GM10266 (cell line): Measurements from ENCODE around the gene BEST3.
A peak's percentile ranks its signal among the peaks of the same experiment; 100 is the strongest.

Experiments
- DNase-seq: peaks from one replicate; pipeline ENCODE4 v3.0.0; 2012; ENCODE audit errors: extremely low spot score
- TF ChIP-seq, protein P1 (sequence below): IDR thresholded peaks from 2 replicates; pipeline ENCODE4 v1.5.1; 2012; ENCODE audit warnings: mild to moderate bottlenecking, low read depth; ENCODE audit not compliant: control insufficient read depth, insufficient read depth; ENCODE audit errors: missing control alignments

The BEST3 gene

DNA sequence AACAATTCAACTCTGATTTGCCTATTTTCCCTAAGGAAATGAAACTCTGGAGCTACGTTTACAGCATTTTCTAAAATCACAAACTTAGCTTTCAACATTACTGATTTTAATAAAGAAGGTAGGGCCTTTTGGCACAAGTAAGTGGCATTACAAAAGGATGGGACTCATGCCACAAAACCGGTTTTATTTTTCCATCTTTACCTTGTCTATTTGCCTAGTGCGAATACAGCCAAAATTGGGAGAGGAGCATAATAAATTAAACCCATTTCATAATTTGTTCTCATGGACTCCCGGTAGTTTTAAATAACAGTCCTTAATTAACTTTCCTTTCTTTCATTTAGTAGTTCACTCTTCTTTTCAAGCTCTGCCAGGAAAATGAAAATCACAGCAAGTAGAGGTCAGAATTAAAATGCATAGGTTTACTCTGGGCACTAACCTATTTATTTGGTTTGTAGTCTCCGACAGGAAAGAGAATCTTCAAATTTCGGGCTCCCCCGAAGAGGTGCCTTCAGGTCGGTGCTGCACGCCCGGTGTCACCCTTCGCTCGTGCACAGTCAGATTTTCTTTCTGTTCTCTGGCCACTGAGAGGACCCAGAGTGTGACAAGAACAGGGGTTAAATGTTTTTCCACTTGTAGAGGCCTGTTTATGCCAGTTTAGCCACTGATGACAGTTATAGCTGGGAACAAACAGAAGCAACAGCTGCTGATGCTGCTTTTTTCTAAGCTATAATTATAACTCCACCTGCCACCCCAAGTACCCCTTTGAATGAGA, at the start of gene BEST3:
Gene BEST3, minus strand, starts transcription at position 535 of the 772 bp plus-strand sequence. CDS start 1,505 bp downstream, outside the sequence.
- TF ChIP-seq, protein P1, sequence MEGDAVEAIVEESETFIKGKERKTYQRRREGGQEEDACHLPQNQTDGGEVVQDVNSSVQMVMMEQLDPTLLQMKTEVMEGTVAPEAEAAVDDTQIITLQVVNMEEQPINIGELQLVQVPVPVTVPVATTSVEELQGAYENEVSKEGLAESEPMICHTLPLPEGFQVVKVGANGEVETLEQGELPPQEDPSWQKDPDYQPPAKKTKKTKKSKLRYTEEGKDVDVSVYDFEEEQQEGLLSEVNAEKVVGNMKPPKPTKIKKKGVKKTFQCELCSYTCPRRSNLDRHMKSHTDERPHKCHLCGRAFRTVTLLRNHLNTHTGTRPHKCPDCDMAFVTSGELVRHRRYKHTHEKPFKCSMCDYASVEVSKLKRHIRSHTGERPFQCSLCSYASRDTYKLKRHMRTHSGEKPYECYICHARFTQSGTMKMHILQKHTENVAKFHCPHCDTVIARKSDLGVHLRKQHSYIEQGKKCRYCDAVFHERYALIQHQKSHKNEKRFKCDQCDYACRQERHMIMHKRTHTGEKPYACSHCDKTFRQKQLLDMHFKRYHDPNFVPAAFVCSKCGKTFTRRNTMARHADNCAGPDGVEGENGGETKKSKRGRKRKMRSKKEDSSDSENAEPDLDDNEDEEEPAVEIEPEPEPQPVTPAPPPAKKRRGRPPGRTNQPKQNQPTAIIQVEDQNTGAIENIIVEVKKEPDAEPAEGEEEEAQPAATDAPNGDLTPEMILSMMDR, result no peak
- no peak for DNase-seq

DNA sequence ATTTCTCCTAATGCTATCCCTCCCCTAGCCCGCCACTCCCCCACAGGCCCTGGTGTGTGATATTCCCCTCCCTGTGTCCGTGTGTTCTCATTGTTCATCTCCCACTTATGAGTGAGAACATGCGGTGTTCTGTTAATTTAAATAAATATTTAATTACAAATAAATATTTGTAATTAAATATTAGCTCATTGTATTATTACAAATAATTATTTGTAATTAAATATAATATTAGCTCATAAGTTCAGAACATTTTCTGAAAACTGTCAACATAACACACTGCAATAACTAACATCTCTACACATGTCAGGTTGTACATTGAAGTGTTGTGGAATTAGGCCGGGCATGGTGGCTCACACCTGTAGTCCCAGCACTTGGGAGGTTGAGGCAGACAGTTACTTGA, 45.0 kb upstream of the BEST3 start:
- TF ChIP-seq, protein P1, result no peak
- DNase-seq, result no peak

DNA sequence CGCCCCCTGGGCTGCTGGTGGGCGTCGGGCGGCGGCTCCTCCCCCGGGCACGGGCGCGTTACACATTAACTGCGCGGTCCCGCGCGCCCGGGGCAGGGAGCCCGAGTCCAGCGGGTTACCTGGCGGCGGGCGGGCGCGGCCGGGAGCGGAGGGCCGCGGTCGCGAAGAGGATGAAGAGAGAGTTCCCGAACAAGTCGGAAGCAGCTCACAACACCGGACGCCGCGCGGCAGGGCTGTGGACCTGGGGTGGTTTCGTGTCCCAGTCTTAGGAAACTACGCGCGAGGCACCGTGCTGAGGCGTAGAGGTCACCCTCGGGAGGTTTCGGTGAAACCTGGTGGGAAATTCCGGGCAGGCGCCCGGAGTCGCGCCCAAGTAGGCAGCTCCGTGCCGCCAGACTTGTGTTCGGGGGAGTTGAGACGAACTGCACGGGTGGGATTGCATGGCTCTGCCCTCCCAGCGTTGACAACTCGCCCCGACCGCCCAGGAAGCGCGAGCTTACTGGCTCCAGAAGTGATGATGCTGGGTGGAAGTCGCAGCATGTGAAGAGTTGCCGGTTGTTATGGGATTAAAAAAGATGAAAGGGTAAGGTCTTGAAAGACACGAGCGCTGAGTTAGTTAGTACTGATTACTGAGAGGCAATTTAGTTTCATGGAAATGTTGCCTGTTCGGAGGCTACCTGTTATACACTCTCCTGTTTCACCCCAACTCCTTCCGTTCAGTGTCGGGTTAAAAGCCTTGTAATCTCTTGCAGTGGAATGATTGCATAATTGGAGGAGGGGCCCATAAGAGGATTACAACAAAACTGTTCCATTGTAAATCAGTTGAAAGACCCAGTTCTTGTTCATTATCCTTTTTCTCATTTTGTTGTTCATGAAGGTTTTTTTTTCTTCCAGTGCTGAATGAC, 40.4 kb upstream of the BEST3 start:
- DNase-seq, result peak; percentile 71
- TF ChIP-seq, protein P1, result no peak

DNA sequence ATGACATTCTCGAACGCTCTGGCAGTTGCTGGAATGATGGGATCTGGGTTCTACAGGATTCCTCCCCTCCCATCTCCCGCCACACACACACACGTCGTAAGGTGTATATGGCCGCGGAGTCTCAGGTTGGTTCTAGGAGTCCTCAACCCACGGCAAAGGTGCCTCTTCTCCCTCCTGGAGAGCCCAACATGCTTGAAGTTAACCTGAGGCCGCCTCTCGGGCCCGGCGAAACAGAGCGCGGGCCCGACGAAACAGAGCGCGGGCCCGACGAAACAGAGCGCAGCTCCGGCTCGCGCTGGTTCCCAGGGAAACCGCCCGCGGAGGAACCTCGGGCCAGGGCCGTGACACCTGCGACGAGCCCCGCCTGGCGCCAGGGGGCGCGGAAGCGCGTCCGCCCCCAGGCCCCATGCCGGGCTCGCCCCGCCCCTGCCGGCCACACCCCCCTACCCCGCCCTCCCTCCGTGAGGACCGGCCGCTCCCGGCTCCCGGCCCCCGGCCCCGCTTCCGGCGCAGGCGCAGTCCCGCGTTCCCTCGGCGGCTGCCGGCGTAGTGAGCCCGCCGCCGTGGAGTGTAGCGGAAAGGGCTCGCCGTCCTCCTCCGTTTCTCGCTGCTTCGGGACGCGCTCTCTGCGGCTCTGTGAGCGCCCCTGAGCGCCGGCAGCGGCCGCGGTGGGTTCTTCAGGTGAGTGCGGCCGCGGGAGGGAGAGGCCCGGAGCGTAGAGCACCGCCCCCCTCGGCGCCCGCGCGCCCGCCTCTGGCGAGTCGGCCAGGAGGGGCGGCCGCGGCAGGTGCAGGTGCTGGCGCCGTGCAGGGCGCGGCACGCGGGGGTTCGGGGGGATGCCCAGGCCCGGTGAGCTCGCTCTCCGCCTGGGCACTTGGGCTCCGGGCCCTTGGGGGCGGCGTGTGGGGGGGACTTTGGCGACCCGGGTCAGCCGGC, 39.5 kb upstream of the BEST3 start, which contains the start of gene RAB3IP:
Gene RAB3IP, plus strand, starts transcription at position 510 of the 936 bp plus-strand sequence. CDS start 16,549 bp downstream, outside the sequence.
- DNase-seq, result peak; percentile 99
- TF ChIP-seq, protein P1, result peak; percentile 82

DNA sequence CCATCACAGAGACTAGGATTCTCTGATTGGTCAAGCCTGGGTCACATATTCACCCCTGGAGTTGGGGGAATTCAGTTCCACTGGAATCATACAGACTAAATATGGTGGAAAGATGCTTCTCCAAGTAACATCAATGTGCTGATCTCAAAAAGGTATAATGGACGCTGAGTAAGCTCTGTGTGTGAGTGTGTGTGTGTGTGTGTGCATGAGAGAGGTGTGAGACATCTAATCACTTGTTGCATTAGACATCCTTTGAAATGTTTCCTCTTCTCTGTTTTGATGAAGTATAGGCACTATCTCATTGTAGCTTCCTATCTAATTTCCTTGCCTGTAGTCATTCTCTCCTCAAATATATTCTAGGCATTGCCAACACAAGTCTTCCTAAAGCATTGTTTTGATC, 34.5 kb upstream of the BEST3 start:
- no peak for DNase-seq
- TF ChIP-seq, protein P1, result no peak

DNA sequence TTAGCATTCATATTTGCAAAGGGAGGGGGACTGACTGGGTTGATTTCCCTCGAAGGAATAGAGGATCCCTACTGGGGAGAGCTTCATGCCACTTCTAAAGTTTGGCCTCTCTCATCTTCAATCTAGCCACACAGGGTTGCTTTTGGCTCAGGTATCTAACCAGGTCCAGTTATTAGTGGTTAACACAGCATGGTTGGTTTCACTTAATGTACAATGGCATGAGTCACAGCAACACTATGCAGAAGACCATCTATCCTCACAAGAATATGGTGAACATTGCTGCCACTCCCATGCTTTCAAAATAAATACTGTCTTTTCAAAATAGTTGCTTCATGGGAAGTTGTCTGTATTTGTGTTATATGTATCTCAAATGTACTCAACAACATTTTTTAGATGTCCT, 33.0 kb upstream of the BEST3 start:
- TF ChIP-seq, protein P1, result no peak
- DNase-seq, result no peak
